A673 (cell line): ENCODE data around the gene NUP210L. TPM values are rescaled to one million over a fixed set of nuclear protein-coding genes. Genes with fewer than 3 reads are reported as not detected.

ENCODE experiments used
- BruUV-seq: library from RNA; stranded (reverse); fragments of 400-500 nt; replicated peaks from 2 replicates; lab custom pipeline; 2021; lab: Mats Ljungman, UMichigan
- CTCF ChIA-PET: fragments of 300-600 bp; sonication (Branson Sonifier 250); formaldehyde crosslinking; loops from one replicate; lab custom pipeline; 2022; ENCODE audit warnings: antibody characterized with exemption; lab: Charles Lee
- POLR2A ChIA-PET: fragments of 300-600 bp; sonication (Branson Sonifier 250); formaldehyde crosslinking; loops from one replicate; lab custom pipeline; 2022; ENCODE audit warnings: antibody characterized with exemption; ENCODE audit not compliant: low non-redundant PET; lab: Charles Lee
- DNase-seq: peaks from one replicate; pipeline ENCODE4 v3.0.0-alpha.2; 2015; ENCODE audit warnings: low spot score
- H3K27ac ChIP-seq: fragments of 200-600 bp; sonication (generic); 2 replicates; pipeline ENCODE4 v1.5.1; 2016; ENCODE audit warnings: mixed run types, low read depth, mild to moderate bottlenecking, mixed read lengths, antibody characterized with exemption, low read length; ENCODE audit not compliant: poor library complexity, severe bottlenecking
- H3K27me3 ChIP-seq: fragments of 200-600 bp; sonication (generic); replicated peaks from 2 replicates; pipeline ENCODE4 v1.6.1; 2017; ENCODE audit warnings: mixed run types, low read depth, mild to moderate bottlenecking, mixed read lengths, antibody characterized with exemption, low read length; ENCODE audit not compliant: insufficient read depth, poor library complexity
- H3K36me3 ChIP-seq: fragments of 200-600 bp; sonication (generic); 2 replicates; pipeline ENCODE4 v1.6.1; 2016; ENCODE audit warnings: mixed run types, mild to moderate bottlenecking, mixed read lengths, antibody characterized with exemption, low read length; ENCODE audit not compliant: insufficient read depth, poor library complexity, severe bottlenecking
- H3K4me1 ChIP-seq: fragments of 200-600 bp; sonication (generic); 2 replicates; pipeline ENCODE4 v1.6.1; 2017; ENCODE audit warnings: mixed run types, mild to moderate bottlenecking, mixed read lengths, antibody characterized with exemption, low read length; ENCODE audit not compliant: insufficient read depth, poor library complexity, severe bottlenecking
- H3K4me3 ChIP-seq: fragments of 200-600 bp; sonication (generic); 2 replicates; pipeline ENCODE4 v1.5.1; 2016; ENCODE audit warnings: low read depth, mixed run types, mild to moderate bottlenecking, mixed read lengths, low read length; ENCODE audit not compliant: poor library complexity, severe bottlenecking
- H3K9me3 ChIP-seq: fragments of 200-600 bp; sonication (generic); 2 replicates; pipeline ENCODE4 v1.6.1; 2016; ENCODE audit warnings: mixed run types, low read depth, mild to moderate bottlenecking, mixed read lengths, antibody characterized with exemption, low read length; ENCODE audit not compliant: poor library complexity, severe bottlenecking
- CTCF ChIP-seq: fragments of 300-800, 200-600 bp; sonication (generic); conservative IDR thresholded peaks from 2 replicates; pipeline ENCODE4 v1.5.1; 2017; ENCODE audit warnings: low read depth, mild to moderate bottlenecking, antibody characterized with exemption, low read length, moderate library complexity, mixed read lengths
- EZH2 ChIP-seq: fragments of 200-600 bp; sonication (generic); IDR thresholded peaks from 2 replicates; pipeline ENCODE4 v1.6.1; 2017; ENCODE audit warnings: borderline replicate concordance, low read depth, mild to moderate bottlenecking, mixed read lengths, antibody characterized with exemption, low read length; ENCODE audit not compliant: poor library complexity, severe bottlenecking
- intact Hi-C: fragments of 100-400 bp; cut with micrococcal nuclease; formaldehyde crosslinking; loops from one replicate; pipeline ENCODE4 v1.10.0; 2022; ENCODE audit not compliant: unreplicated experiment
- total RNA-seq: library from RNA; stranded (reverse); gene quantifications from 2 replicates; pipeline ENCODE4 v1.2.3, GENCODE V29; 2021

Gene NUP210L
- total RNA-seq, 1 experiment from 2014 or later, result 0.04 TPM

GRCh38 chr1:154186852-154187501 lies 32.1 kb upstream of the NUP210L start:
- no TSS peak for BruUV-seq
- Histone ChIP-seq H3K4me3 (no peak overlapping the region), H3K9me3 (no peaks in the 10 kb centered on the region), H3K27me3 (no peaks in the 10 kb centered on the region), H3K27ac (no peak overlapping the region), H3K36me3 (no peaks in the 10 kb centered on the region), H3K4me1 (peaks cover 3% of the 10 kb centered on the region)
- CTCF ChIA-PET, result interaction anchor here (0.8 kb wide), 1 partner anchor 148 kb away, joined by 3 read pairs; no protein-coding TSS in a partner anchor
- DNase-seq, result no peak
- intact Hi-C loops, result no loop called here
- POLR2A ChIA-PET, result no interaction called here
- TF ChIP-seq EZH2 (no peak), CTCF (no peak)

DNA sequence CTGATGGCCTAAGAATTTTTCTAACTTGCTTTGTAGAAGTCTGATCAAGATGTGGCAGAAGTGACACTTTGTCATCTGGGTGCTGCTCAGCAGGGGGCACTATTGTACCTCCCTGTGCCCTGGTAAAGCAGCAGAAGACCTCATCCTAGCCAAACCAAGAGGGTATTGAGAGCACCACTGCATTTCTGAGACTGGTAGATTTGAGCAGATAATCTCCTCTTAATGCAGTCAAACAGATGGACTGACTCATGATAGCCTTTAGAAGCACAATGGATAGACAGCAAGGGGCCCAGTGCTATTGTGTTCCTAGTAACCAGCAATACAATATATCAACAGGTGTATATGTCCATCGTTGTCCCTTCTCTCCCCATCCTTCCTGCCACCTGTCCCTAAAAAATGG lies 31.3 kb upstream of the NUP210L start:
- no TSS peak for BruUV-seq
- H3K4me3 ChIP-seq, result no peak overlapping the region
- TF ChIP-seq CTCF (peak; percentile 58), EZH2 (no peak)
- H3K27me3 ChIP-seq, result no peaks in the 10 kb centered on the region
- intact Hi-C loops, result no loop called here
- no peak overlapping the region for H3K27ac ChIP-seq
- no peaks in the 10 kb centered on the region for H3K9me3 ChIP-seq
- peak; percentile 70 for DNase-seq
- peaks cover 5% of the 10 kb centered on the region for H3K4me1 ChIP-seq
- ChIA-PET CTCF (no interaction called here), POLR2A (no interaction called here)
- H3K36me3 ChIP-seq, result no peaks in the 10 kb centered on the region

GRCh38 chr1:154183046-154183915 lies 28.4 kb upstream of the NUP210L start:
- BruUV-seq, result TSS peak; percentile 95
- peak; percentile 99 for DNase-seq
- peak overlapping the region; percentile 98 for H3K4me3 ChIP-seq
- peaks cover 15% of the 10 kb centered on the region for H3K36me3 ChIP-seq
- H3K27me3 ChIP-seq, result no peaks in the 10 kb centered on the region
- ChIA-PET CTCF (no interaction called here), POLR2A (interaction anchor here (0.7 to 0.8 kb wide), 2 partner anchors 36 to 303 kb away, joined by 3 to 4 read pairs; no protein-coding TSS in a partner anchor)
- no peak for TF ChIP-seq CTCF
- no peak for TF ChIP-seq EZH2
- H3K27ac ChIP-seq, result peak overlapping the region; percentile 80
- H3K4me1 ChIP-seq, result peaks cover 34% of the 10 kb centered on the region
- H3K9me3 ChIP-seq, result no peaks in the 10 kb centered on the region
- intact Hi-C loops, result no loop called here
